Naive thymus-derived CD4-positive, alpha-beta T cell (primary cell): ENCODE measurements around the gene FUT3. TPM values are rescaled to one million over a fixed set of nuclear protein-coding genes. Genes with fewer than 3 reads are reported as not detected.

Experiments used
- ATAC-seq: fragments of 150-1000 bp; cut with Tn5 transposase; 2 replicates; pipeline ENCODE4 v1.10.0; 2021; ENCODE audit warnings: mild to moderate bottlenecking, moderate library complexity
- CTCF ChIA-PET: fragments of 350-600 bp; sonication (Branson Sonifier 250); formaldehyde crosslinking; loops from one replicate; lab custom pipeline; 2021; ENCODE audit warnings: antibody characterized with exemption; lab: Charles Lee
- POLR2A ChIA-PET: fragments of 350-600 bp; sonication (Branson Sonifier 250); formaldehyde crosslinking; loops from one replicate; lab custom pipeline; 2021; ENCODE audit warnings: antibody characterized with exemption, inconsistent platforms; lab: Charles Lee
- DNase-seq, 9 donors: peaks; one replicate each; pipeline versions ENCODE4 v3.0.0 to v3.0.0-alpha.2; 2020 to 2022; ENCODE audit warnings: mixed read lengths in 1 of 9
- H3K27ac ChIP-seq: one replicate; pipeline ENCODE4 v1.7.0; 2013; ENCODE audit warnings: mild to moderate bottlenecking, low read depth, low read length, moderate library complexity
- H3K27me3 ChIP-seq, 2 donors: one replicate each; pipeline ENCODE4 v1.7.0; 2013; ENCODE audit warnings: low read length in 2 of 2, mild to moderate bottlenecking in 2 of 2, moderate library complexity in 2 of 2; ENCODE audit not compliant: control insufficient read depth in 2 of 2, insufficient read depth in 2 of 2
- H3K36me3 ChIP-seq, 3 experiments: 1 replicate in 2 of 3; 2 replicates in 1 of 3; pipeline ENCODE4 v1.7.0; 2013; ENCODE audit warnings: low read length in 3 of 3, mild to moderate bottlenecking in 3 of 3, moderate library complexity in 1 of 3; ENCODE audit not compliant: insufficient read depth in 3 of 3, control insufficient read depth in 2 of 3
- H3K4me1 ChIP-seq, 2 donors: one replicate each; pipeline ENCODE4 v1.7.0; 2013; ENCODE audit warnings: low read length in 2 of 2, mild to moderate bottlenecking in 2 of 2, moderate library complexity in 1 of 2; ENCODE audit not compliant: control insufficient read depth in 2 of 2, insufficient read depth in 2 of 2
- H3K4me3 ChIP-seq: 2 replicates; pipeline ENCODE4 v1.7.0; 2013; ENCODE audit warnings: mild to moderate bottlenecking, low read length
- H3K9me3 ChIP-seq, 3 experiments: 1 replicate in 2 of 3; 2 replicates in 1 of 3; pipeline ENCODE4 v1.7.0; 2013; ENCODE audit warnings: low read length in 3 of 3; ENCODE audit not compliant: control insufficient read depth in 2 of 3
- H3K27ac Mint-ChIP-seq, 9 donors: one replicate each; pipeline ENCODE4 v1.8.0; 2020 to 2022; ENCODE audit warnings: mixed read lengths in 9 of 9, mild to moderate bottlenecking in 8 of 9, moderate library complexity in 5 of 9, inconsistent platforms in 2 of 9
- H3K27me3 Mint-ChIP-seq, 5 donors: one replicate each; pipeline ENCODE4 v1.8.0; 2021 to 2022; ENCODE audit warnings: mixed read lengths in 5 of 5, mild to moderate bottlenecking in 1 of 5
- H3K36me3 Mint-ChIP-seq, 5 donors: one replicate each; pipeline ENCODE4 v1.8.0; 2020 to 2022; ENCODE audit warnings: mixed read lengths in 5 of 5, mild to moderate bottlenecking in 3 of 5, inconsistent platforms in 1 of 5
- H3K4me1 Mint-ChIP-seq, 7 donors: one replicate each; pipeline ENCODE4 v1.8.0; 2020 to 2022; ENCODE audit warnings: mixed read lengths in 7 of 7, mild to moderate bottlenecking in 3 of 7, inconsistent platforms in 1 of 7
- H3K4me3 Mint-ChIP-seq, 10 donors: one replicate each; pipeline ENCODE4 v1.8.0; 2020 to 2022; ENCODE audit warnings: mild to moderate bottlenecking in 10 of 10, mixed read lengths in 10 of 10, moderate library complexity in 6 of 10, inconsistent platforms in 2 of 10
- H3K9me3 Mint-ChIP-seq, 11 donors: one replicate each; pipeline ENCODE4 v1.8.0; 2020 to 2022; ENCODE audit warnings: mixed read lengths in 11 of 11, mild to moderate bottlenecking in 4 of 11, inconsistent platforms in 1 of 11, moderate library complexity in 1 of 11
- intact Hi-C, 2 donors: fragments of 100-400 bp; cut with micrococcal nuclease; formaldehyde crosslinking; loops; one replicate each; pipeline ENCODE4 v1.15.1; 2023
- polyA plus RNA-seq, 2 donors: library from polyadenylated mRNA; unstranded; fragments of 300-500 nt; fragmentation: Illumina TruSeq; gene quantifications; one replicate each; pipeline ENCODE4 v1.2.3, GENCODE V29; 2021
- total RNA-seq, 6 experiments: library from RNA in 5 of 6; stranded (reverse) in 5 of 6; gene quantifications; 1 replicate in 5 of 6; 2 replicates in 1 of 6; pipeline ENCODE4 v1.2.3 and lab custom pipeline; 2021 to 2026

The FUT3 gene
- total RNA-seq = under 1 TPM in 2 of 5 experiments, not detected in 3; 0.29 to 0.45 TPM
- polyA plus RNA-seq = not detected
- total RNA-seq (lab: John Stamatoyannopoulos, UW) = not detected

GRCh38 chr19:5851302-5851701 lies at the start of gene FUT3:
FUT3 (minus strand) TSS chr19:5851449.
- peaks cover 0 to 3% (median 0%) of the 10 kb centered on the region in 5 donors for H3K27me3 Mint-ChIP-seq
- ChIA-PET POLR2A (no interaction called here), CTCF (no interaction called here)
- no peaks in the 10 kb centered on the region for H3K9me3 ChIP-seq
- H3K27ac ChIP-seq = no peak within 1 kb of the TSS
- no peaks in the 10 kb centered on the region for H3K27me3 ChIP-seq
- H3K36me3 Mint-ChIP-seq = no peaks in the 10 kb centered on the region
- peaks cover 0 to 5% (median 0%) of the 10 kb centered on the region in 7 donors for H3K4me1 Mint-ChIP-seq
- DNase-seq (no peak), ATAC-seq (no peak)
- H3K27ac Mint-ChIP-seq = no peak within 1 kb of the TSS
- no peak within 1 kb of the TSS for H3K4me3 ChIP-seq
- no peaks in the 10 kb centered on the region for H3K4me1 ChIP-seq
- H3K36me3 ChIP-seq = no peaks in the 10 kb centered on the region
- intact Hi-C loops = no loop called here
- no peak within 1 kb of the TSS for H3K4me3 Mint-ChIP-seq
- H3K9me3 Mint-ChIP-seq = peaks cover 0 to 2% (median 0%) of the 10 kb centered on the region in 11 donors

GRCh38 chr19:5900976-5901375 lies 49.7 kb upstream of the FUT3 start:
- Histone ChIP-seq H3K36me3 (peaks cover 0 to 33% (median 0%) of the 10 kb centered on the region in 3 experiments), H3K4me1 (peaks cover 15 to 18% of the 10 kb centered on the region in 2 donors), H3K27me3 (no peaks in the 10 kb centered on the region), H3K27ac (no peak overlapping the region), H3K4me3 (no peak overlapping the region), H3K9me3 (no peaks in the 10 kb centered on the region)
- POLR2A ChIA-PET = no interaction called here
- Mint-ChIP-seq H3K27ac (peak overlapping the region in 7 of 9 donors; percentile 3 to 79 (median 73)), H3K4me3 (peak overlapping the region in 6 of 10 donors; percentile 31 to 68 (median 47)), H3K27me3 (no peaks in the 10 kb centered on the region), H3K9me3 (no peaks in the 10 kb centered on the region), H3K4me1 (peaks cover 14 to 37% (median 20%) of the 10 kb centered on the region in 7 donors), H3K36me3 (peaks cover 0 to 8% (median 3%) of the 10 kb centered on the region in 5 donors)
- ATAC-seq (no peak), DNase-seq (no peak)
- intact Hi-C loops = loop anchor here (5.0 to 10.0 kb wide), 5 partner anchors 279 to 1499 kb away; partner anchors contain the start of genes CHAF1A (in 1 of the 2), HDGFL2 (in 1 of the 2), KDM4B (in 1 of the 2) and SAFB (in 1 of the 2)
- CTCF ChIA-PET = interaction anchor here (0.6 kb wide), 1 partner anchor 1221 kb away, joined by 3 read pairs; no protein-coding TSS in a partner anchor

- ChIA-PET CTCF (no interaction called here), POLR2A (interaction anchor here (0.5 to 0.6 kb wide), 2 partner anchors 9 to 72 kb away, joined by 3 read pairs; no protein-coding TSS in a partner anchor)
- peak overlapping the region in 2 of 10 donors; percentile 23 to 29 for H3K4me3 Mint-ChIP-seq
These were observed 48.7 kb upstream of the FUT3 start for GRCh38 chr19:5899728-5900526.

GRCh38 chr19:5897189-5897969 lies 46.1 kb upstream of the FUT3 start:
- H3K27me3 Mint-ChIP-seq = no peaks in the 10 kb centered on the region
- ATAC-seq = no peak
- H3K36me3 ChIP-seq = peaks cover 0 to 43% (median 0%) of the 10 kb centered on the region in 3 experiments
- POLR2A ChIA-PET = no interaction called here
- no peak overlapping the region for H3K27ac Mint-ChIP-seq
- no peak overlapping the region for H3K4me3 ChIP-seq
- intact Hi-C loops = no loop called here
- CTCF ChIA-PET = no interaction called here
- no peak overlapping the region for H3K4me3 Mint-ChIP-seq
- H3K9me3 Mint-ChIP-seq = no peaks in the 10 kb centered on the region
- no peaks in the 10 kb centered on the region for H3K9me3 ChIP-seq
- H3K4me1 Mint-ChIP-seq = peaks cover 7 to 18% (median 12%) of the 10 kb centered on the region in 7 donors
- peaks cover 0 to 8% (median 0%) of the 10 kb centered on the region in 5 donors for H3K36me3 Mint-ChIP-seq
- H3K4me1 ChIP-seq = peaks cover under 1 to 2% of the 10 kb centered on the region in 2 donors
- no peak overlapping the region for H3K27ac ChIP-seq
- no peak for DNase-seq
- no peaks in the 10 kb centered on the region for H3K27me3 ChIP-seq

More at GRCh38 chr19:5899728-5900526, 48.7 kb upstream of the FUT3 start:
- H3K36me3 ChIP-seq = peaks cover 0 to 44% (median 0%) of the 10 kb centered on the region in 3 experiments
- H3K36me3 Mint-ChIP-seq = peaks cover 0 to 8% (median 3%) of the 10 kb centered on the region in 5 donors
- peaks cover 8% of the 10 kb centered on the region in 2 donors for H3K4me1 ChIP-seq
- ATAC-seq (no peak), DNase-seq (no peak)
- H3K27me3 Mint-ChIP-seq = no peaks in the 10 kb centered on the region
- no peak overlapping the region for H3K4me3 ChIP-seq
- H3K27me3 ChIP-seq = no peaks in the 10 kb centered on the region
- no peaks in the 10 kb centered on the region for H3K9me3 Mint-ChIP-seq
- no peak overlapping the region for H3K27ac ChIP-seq
- peaks cover 14 to 26% (median 19%) of the 10 kb centered on the region in 7 donors for H3K4me1 Mint-ChIP-seq
- intact Hi-C loops = loop anchor here (5.0 to 10.0 kb wide), 5 partner anchors 278 to 1498 kb away; partner anchors contain the start of genes CHAF1A (in 1 of the 2), HDGFL2 (in 1 of the 2), KDM4B (in 1 of the 2) and SAFB (in 1 of the 2)
- H3K27ac Mint-ChIP-seq = peak overlapping the region in 3 of 9 donors; percentile 13 to 53 (median 32)
- H3K9me3 ChIP-seq = no peaks in the 10 kb centered on the region

- no peaks in the 10 kb centered on the region for H3K4me1 ChIP-seq
- H3K27ac ChIP-seq = no peak overlapping the region
- intact Hi-C loops = no loop called here
- Mint-ChIP-seq H3K27ac (no peak overlapping the region), H3K9me3 (no peaks in the 10 kb centered on the region), H3K4me3 (no peak overlapping the region), H3K27me3 (peaks cover 0 to 2% (median 0%) of the 10 kb centered on the region in 5 donors), H3K36me3 (peaks cover 0 to 8% (median 0%) of the 10 kb centered on the region in 5 donors), H3K4me1 (peaks cover 5 to 15% (median 12%) of the 10 kb centered on the region in 7 donors)
- ATAC-seq (no peak), DNase-seq (no peak)
- peaks cover 0 to 43% (median 0%) of the 10 kb centered on the region in 3 experiments for H3K36me3 ChIP-seq
- POLR2A ChIA-PET = no interaction called here
- H3K9me3 ChIP-seq = no peaks in the 10 kb centered on the region
- no peak overlapping the region for H3K4me3 ChIP-seq
- H3K27me3 ChIP-seq = no peaks in the 10 kb centered on the region
- CTCF ChIA-PET = no interaction called here
These were observed 45.3 kb upstream of the FUT3 start for GRCh38 chr19:5896365-5897076.
